GM19025 (cell line): ENCODE data around the gene KCNMB2.

Experiments used
- ATAC-seq: cut with Tn5 transposase; IDR thresholded peaks from one replicate; pipeline ENCODE4 v1.9.1; 2021; ENCODE audit warnings: mild to moderate bottlenecking, low read depth, moderate library complexity; ENCODE audit not compliant: unreplicated experiment

KCNMB2 gene

GRCh38 chr3:178685591-178685906 lies 149.3 kb downstream of the KCNMB2 start:
- ATAC-seq: no peak

GRCh38 chr3:178686826-178687225 lies 150.6 kb downstream of the KCNMB2 start:
- ATAC-seq: no peak

- ATAC-seq: no peak
These were observed 154.3 kb downstream of the KCNMB2 start for GRCh38 chr3:178690571-178690970.

DNA sequence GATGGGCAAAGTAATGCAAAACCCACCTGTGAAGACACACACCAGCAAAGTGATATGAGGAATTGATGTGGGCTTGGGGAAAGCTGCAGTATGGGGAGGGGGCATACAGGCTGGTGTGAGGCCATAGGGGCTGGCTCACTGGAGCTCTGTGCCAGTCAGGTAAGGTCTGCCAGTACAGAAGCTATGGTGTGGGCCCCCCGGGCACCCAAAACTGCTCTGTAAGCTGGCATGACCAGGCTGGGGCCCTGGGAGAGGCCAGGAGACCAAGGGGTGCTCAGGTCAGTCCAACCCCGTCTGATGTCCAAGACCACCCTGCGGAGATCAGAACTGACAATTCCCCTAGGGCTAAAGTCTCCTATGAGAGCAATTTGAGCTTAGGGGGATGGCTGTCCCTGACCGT lies 163.1 kb downstream of the KCNMB2 start:
- no peak for ATAC-seq

GRCh38 chr3:178699810-178700209 lies 163.6 kb downstream of the KCNMB2 start:
- ATAC-seq: no peak

- ATAC-seq: no peak
These were observed 167.2 kb downstream of the KCNMB2 start for GRCh38 chr3:178703268-178703975.

- no peak for ATAC-seq
These were observed 169.7 kb downstream of the KCNMB2 start for GRCh38 chr3:178705925-178706324.

DNA sequence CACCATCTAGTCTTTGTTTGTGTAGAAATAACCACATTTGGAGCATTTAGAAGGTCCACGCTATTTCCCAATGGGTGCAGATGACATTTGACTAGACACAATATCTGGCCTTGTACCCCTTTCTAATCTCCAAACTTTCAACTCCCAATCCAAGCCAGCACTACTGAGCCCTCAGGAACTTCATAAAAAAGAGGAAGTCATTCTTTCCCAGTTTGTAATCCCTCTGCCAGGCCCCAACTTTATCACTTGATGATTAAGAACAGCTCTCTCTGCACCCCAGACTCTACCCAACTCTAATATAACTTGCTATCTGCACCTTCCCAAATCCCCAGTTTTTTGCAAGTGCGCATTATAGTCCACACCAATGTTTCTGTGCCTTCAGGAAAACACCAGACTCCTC lies 170.2 kb downstream of the KCNMB2 start:
- ATAC-seq: no peak

- no peak for ATAC-seq
These were observed 171.2 kb downstream of the KCNMB2 start for GRCh38 chr3:178707311-178708031.

GRCh38 chr3:178709051-178709450 lies 172.8 kb downstream of the KCNMB2 start:
- no peak for ATAC-seq

GRCh38 chr3:178711753-178712152 lies 175.5 kb downstream of the KCNMB2 start:
- no peak for ATAC-seq

DNA sequence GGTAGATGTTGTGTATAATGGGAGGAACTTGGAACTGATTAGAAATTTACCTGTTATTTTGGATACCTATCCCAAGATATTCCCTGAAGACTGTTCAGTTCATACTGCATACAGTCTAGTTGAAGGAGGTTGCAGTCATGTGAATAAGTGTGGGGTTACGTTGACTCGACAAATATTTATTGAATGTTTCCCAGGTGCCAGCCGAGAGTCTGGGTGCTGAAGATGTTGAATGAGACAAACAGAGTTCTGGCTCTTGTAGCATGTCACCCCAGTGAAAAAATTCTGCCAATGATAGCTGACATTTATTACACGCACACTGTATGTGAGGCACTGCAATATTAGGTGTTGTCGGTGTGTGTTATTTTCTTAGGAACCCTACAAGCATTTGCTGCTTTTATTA lies 176.0 kb downstream of the KCNMB2 start:
- ATAC-seq: no peak

- no peak for ATAC-seq
These were observed 178.9 kb downstream of the KCNMB2 start for GRCh38 chr3:178714925-178715832.

- ATAC-seq: no peak
These were observed 182.9 kb downstream of the KCNMB2 start for GRCh38 chr3:178718995-178719635.

GRCh38 chr3:178732824-178733223 lies 196.6 kb downstream of the KCNMB2 start:
- ATAC-seq: no peak

- ATAC-seq: no peak
These were observed 198.9 kb downstream of the KCNMB2 start for GRCh38 chr3:178735032-178735674.

- ATAC-seq: no peak
These were observed 200.1 kb downstream of the KCNMB2 start for GRCh38 chr3:178736300-178736699.

DNA sequence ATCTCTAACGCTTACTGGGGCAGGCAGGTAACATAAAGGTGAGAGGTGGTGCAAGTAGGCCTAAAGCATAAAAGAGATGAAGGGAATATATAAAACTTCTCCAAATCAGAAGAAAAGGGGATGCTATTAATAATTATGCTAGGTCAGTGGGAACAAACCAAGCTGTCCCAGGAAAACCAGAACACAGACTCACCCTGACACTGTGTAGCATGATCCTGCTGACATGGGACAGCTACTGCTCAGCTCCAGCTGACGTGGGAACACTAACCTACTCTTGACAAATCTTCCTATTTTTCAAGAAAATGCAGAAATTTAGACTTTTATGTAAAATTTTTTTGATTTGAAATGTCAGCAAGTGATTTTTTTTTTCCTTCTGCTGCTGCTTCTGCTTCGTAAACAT lies 203.5 kb downstream of the KCNMB2 start:
- ATAC-seq: no peak

- ATAC-seq: no peak
These were observed 204.8 kb downstream of the KCNMB2 start for GRCh38 chr3:178741020-178741419.

- ATAC-seq: no peak
These were observed 207.1 kb downstream of the KCNMB2 start for GRCh38 chr3:178743297-178743696.
